Fibroblast of the conjunctiva (primary cell): ENCODE results near the gene CENPO.

ENCODE experiments used
- DNase-seq: peaks from one replicate; pipeline ENCODE4 v3.0.0-alpha.2; 2010; ENCODE audit warnings: low read depth

CENPO gene

DNA sequence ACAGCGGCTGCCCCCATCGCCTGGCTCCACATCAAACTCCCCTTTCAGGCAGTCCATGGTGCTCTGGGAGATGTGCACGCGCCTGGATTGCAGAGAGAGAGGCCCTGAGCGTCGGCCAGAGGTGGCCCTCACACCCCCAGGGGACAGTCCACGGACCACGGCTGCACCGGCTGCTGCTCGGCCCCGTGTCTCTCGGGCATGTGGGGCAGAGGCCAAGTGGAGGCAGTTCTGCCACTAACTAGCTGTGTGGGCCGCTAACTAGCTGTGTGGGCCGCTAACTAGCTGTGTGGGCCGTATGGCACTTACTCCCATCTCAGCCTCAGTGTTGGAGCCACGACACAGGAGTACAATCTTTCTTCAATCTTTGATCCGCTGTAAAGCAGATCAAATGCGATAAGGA, 45.3 kb downstream of the CENPO start:
- DNase-seq, result no peak

DNA sequence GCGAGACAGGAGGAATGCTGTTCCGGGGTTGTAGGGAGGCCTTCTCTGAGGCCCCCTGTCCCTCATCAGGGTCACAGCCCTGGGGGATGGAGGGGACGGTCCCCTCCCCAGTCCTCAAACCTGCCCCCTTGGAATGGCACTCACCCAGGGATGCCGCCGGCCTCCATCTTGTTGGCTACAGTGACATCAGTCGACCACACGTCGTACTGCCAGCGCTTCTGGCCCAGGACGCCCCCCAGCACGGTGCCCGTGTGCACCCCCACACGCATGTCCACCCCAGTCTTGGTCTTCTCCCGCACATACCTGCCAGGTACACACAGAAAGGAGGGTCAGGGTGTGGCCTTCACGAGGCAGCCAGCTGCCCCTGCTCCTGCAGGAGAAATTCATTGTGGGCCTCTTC, 46.5 kb downstream of the CENPO start:
- DNase-seq, result no peak

DNA sequence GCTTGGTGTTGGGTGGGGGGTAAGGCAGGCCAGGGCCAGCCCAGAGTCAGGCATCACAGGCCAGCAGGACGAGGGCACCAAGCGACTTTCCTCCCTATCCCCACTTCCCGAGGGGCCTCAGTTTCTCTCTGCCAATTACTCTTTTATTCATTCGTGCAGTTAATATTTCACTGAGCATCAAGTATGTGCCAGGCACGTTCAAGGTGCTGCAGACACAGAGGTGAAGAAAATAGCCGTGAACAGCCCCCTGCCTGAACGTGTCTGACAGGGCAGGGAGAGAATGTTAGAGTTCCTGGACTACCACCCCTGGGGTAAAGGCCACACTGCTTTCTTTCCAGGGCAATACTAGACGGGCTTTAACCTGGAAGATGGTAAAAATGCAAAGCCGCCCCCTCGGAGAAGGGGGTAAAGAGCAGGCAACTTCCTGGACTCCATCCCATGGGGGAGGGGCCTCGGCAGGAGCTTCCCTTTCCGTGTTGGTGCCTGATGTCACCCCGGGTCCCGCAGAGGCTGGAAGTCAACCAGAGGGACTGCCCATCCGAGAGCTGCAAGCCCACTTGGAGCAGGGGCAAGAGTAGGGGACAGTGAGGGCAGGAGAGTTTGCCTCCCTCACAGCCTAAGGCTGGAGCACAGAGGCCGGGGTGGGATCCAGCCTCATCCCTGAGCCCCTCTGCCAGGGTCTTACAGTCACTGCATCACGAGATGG, 47.1 kb downstream of the CENPO start:
- DNase-seq, result no peak

- no peak for DNase-seq
Observed at GRCh38 chr2:24840962-24841945, 48.0 kb downstream of the CENPO start.

DNA sequence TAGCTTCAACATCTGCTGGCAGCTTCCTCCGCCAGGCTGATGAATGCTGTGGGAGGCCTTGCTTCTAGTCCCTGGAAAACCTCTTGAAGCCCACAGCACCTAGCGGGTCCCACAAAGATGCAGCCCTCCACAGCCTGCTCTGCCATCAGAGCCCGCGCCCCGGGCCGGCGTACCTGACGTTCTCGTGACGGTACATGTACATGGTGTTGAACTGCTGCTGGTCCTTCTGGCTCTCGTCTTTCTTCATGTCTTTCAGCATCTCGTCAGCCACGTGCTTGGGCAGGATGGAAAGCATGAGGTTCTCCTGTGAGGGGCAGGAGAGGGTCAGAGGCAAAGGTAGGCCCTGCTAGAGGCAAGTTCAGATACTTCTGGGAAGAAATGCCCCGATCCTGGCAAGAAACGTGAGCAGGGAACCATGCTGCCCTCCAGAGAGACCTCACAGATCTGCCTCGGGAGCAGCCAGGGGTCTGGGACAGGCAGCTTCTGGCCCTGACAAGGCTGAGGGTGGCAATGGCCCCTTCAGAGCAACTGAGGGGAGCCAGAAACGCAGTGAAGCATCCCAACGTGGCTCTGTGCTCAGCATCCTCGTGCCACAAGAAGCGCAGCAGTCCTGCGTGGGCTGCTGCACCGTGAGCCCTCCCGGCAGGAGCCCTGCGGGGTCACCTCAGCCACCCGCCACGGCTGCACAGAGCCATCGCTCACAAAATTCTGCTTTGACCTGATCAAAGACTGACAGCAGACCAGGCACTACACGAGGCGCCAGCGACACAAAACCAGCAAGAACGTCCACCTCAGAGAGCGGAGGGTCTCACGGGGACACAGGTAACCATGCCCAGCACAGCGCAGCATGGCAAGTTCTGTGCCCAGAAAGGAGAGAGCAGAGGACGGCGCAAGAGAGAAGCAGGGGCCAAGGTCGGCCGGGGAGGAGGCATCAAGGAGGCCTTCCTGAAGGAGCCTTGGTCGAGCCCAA, 49.1 kb downstream of the CENPO start:
- no peak for DNase-seq

DNA sequence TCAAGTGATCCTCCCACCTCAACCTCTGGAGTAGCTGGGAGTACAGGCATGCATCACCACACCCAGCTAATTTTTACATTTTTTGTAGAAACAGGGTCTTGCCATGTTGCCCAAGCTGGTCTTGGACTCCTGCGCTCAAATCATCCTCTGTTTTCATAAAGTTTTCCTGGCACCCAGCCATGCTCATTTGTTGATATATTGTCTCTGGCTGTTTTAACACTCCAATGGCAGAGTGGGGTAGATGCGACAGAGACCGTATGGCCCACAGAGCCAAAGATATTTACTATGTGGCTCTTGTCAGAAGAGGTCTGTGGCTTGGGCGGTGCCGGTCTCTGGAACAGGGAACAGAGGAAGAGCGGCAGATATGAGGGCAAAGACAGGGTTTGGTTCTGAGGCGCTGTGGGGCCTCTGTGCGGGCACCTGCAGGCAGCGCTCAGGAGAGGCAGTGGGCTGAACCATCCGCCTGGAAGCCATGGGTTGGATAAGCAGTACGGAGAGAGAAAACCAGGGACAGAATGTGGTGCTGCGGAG, 50.2 kb downstream of the CENPO start:
- DNase-seq, result no peak

DNA sequence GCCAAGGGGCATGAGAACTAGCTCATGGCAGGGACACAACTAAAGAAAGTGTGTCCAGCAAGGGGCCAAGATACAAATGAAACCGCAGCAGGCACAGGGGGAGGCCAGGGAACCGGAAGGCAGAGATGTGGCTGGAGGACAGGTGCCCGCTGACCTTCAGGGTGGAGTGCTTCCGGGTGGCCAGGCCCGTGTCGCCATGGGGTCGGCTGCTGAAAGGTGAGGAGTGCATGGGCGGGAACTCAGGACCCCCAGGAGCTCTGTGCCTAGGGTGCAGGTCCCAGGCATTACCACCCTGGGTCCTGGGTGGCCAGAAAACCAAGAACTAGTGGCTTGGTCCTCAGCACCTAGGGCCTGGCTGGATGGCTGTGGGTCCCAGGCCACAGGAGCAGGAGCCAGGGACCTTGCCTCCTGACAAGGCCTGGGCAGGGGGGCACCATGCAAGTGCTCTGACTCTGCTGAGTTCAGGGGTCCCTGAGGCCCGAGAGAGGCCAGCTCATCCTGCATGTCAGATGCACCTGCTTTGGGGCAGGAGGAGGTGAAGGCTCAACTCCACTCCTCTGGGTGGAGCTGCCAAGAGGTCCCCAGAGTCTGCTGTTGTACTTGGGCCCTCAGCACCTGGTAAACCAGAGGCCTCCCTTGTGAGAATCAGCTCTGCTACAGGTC, 50.9 kb downstream of the CENPO start:
- DNase-seq, result no peak

- no peak for DNase-seq
Observed at GRCh38 chr2:24845691-24846090, 52.5 kb downstream of the CENPO start.

DNA sequence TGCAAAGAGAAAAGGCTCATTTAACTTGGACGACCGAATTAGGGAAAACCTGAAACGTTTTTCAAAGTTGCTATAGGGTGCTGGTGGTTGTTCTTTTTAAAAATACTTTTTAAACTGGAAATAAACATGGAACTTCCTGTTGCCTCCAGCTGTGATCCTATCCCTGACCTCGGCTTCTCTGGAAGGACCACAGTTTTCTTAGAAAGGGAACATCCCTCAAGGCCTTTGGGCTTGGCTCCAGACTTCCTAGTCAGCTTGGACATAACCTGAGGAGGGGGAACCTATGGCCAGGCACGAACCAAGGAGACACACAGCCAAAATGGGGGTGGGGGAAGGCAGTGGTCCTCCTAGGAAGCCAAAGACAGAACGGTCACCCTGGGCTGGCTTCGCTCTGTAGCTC, 57.7 kb downstream of the CENPO start:
- no peak for DNase-seq

- DNase-seq, result no peak
Observed at GRCh38 chr2:24852026-24852425, 58.8 kb downstream of the CENPO start.

GRCh38 chr2:24852431-24853020, 59.3 kb downstream of the CENPO start:
- DNase-seq, result no peak

DNA sequence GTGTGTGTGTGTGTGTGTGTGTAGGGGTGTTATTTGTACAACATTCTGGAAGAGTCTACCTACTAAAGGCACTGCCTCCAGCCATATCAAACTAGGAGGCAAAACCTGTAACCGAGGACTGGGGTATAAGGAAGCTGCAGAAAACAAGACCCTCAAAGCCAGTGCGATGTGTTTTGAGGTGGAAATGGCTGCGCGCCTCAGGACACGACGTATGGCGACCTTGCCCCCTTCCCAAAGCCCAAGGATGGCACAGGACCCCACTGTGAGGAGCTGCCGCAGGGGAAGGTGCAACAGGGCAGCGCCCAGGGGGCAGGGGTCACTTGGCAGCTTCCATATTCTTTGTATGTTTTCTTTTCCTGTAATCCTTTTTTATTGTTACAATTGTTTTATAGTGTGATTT, 59.8 kb downstream of the CENPO start:
- DNase-seq, result no peak

DNA sequence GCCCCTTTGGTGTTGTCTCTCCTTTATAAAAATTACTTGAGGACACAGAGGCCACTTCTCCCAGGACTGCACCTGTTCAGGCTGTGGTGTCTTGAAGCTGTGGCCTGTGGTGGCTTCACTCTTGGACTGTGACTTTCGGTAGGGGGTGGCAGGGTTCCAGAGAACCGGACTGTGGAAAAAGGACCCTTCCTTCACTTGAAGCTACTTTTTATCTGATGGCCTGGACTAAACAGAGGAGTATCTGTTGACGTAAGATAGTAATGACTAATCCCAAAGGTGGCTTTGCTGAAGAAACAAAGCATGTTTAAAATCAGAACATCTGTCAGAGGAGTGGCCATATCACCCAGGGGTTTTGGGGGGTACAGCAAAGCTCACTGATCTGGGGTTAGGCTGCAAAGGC, 60.8 kb downstream of the CENPO start:
- no peak for DNase-seq

DNA sequence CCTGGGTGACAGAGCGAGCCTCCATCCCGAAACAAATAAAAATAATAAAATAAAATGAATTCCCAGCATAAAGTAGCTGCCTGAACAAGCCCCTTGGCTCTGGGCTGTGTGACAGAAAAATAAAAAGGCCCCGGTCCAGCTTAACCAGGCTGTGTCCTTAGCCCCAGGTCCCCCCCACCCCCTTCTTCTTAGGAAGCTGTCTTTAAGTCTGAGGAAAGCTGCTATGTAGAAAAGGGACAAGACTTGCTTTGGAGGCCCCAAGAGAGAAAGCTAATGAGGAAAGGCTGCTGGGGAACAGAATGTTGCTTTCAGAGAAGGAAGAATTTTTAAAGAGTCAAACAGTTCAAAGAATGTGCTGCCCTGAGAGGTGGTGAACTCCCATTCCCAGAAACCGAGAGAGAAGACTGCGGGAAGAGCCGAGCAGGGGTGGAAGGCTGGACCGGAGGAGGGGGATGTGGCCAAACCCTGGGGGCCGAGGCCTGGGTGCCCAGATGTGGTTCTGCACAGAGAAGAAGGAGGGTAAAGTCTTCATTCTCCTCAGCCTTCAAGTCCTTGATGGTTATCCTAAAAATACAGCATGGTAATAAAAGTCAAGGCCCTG, 61.9 kb downstream of the CENPO start:
- DNase-seq, result no peak

DNA sequence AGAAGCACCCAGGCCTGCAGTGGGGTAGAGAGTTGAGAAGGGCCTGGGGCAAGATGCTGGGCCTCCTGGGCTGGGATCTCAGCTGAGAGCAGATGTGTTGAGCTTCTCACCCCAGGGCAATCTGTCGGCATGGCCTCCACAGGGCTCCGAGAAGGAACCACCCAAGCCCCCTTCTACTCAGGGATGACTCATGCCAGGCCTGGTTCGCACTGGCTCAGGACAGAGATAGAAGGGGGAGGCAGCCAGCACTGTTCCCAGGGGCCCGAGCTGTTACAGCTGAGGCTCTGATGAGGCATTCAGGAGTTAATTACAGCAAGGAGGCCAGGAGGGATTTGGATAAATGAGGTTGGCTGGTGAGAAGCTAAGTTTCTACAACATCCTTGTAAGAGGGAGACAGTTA, 62.5 kb downstream of the CENPO start:
- DNase-seq, result peak; percentile 73

GRCh38 chr2:24856791-24857211, 63.6 kb downstream of the CENPO start:
- no peak for DNase-seq

DNA sequence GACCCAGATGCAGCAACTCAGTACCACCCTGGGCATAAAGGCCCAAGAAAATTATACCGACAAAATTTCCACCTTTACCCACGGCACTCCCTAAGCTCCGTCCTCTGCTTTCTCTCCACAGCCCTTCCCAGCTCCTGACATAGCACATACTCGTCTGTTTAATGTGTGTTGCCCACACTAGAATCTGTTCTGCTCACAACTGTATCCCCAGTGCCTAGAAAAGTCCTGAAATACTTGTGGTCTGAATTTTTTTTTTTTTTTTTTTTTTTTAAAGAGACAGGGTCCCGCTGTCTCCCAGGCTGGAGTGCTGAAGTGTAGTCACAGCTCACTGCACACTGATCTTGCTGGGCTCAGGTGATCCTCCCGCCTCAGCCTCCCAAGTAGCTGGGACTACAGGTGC, 64.5 kb downstream of the CENPO start:
- no peak for DNase-seq

DNA sequence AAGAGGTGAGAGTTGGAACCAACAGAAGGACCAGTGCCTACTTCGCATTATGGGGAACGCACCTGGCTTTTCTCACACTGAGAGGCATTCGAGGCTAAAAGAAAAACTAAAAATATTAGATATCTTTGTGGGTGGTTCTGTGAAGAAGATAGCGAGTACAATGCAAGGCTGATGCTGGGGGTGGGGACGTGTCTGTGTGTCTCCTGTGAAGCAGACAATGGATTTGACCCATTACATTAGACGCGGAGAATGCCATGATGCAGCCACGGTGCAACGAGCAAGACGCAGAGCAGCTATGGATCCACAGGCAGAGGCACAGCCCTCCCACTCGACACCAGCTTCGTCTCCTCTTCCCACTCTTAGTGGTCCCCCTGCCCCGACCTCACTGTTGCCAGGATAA, 65.8 kb downstream of the CENPO start:
- no peak for DNase-seq

DNA sequence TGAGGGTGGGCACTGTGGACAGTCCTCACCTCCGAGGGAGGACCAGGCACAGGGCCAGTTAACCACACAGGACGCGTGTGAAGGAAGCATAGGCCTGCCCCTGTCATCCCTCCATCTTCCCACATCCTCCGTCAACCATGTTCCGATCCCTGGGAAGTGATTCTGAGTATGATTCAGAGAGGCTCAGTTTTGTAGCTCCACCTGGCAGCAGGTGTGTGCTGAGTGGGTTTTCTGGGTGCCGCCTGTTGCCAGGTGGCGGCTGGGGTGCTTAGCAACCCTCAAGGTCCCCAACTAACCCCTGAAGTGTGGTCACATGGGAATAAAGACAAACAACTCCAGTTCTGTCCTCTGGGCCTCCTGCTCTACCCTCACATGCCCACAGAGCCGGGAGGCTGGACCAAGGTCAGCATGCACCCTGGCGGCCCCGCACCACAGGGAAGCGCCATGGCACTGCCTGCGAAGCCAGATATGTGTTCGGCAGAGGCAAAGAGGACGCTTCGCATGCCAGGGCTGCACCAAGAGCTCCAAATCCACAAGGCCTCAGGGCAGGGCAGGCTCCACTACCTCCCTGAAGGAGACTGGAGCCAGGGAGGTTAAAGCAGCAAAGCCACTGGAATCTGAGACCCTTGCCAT, 66.9 kb downstream of the CENPO start:
- no peak for DNase-seq

DNA sequence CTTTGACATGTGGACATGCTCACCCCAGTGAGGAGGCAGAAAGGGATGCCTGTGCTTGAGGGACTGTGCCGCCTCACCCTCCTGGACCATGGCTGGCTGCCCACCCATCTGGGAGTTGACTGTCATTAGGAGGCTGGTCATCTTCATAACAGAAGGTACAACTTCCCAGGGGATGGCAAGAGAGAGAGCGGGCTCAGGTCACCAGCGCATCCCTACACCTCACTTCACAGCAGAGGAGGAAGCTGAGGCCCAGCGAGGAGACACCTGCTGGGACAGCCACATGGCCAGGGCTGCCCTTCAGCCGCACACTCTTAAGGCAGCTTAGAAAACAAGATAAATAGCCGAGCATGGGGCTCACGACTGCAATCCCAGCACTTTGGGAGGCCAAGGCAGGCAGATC, 67.4 kb downstream of the CENPO start:
- no peak for DNase-seq
